GM18951 (cell line): ENCODE data around the gene FCHSD2.
A peak's percentile ranks its signal among the peaks of the same experiment; 100 is the strongest.

Source experiments
- POLR2A ChIP-seq: IDR thresholded peaks from 4 replicates; pipeline ENCODE4 v1.6.1; 2011; ENCODE audit warnings: mild to moderate bottlenecking; ENCODE audit not compliant: insufficient read length, insufficient read depth; ENCODE audit errors: extremely low read depth
- in situ Hi-C: fragments of 300-500 bp; cut with MboI; formaldehyde crosslinking; loops from one replicate; pipeline ENCODE4 v1.12.0; 2022; ENCODE audit warnings: low sequenced_read_pairs, mixed read lengths, inconsistent platforms; ENCODE audit not compliant: unreplicated experiment

Gene FCHSD2

GRCh38 chr11:73142128-73142377 is at the start of gene FCHSD2:
TSS of gene FCHSD2 (minus strand) at chr11:73142318. CDS start at chr11:73141877, 441 bp downstream.
- TF ChIP-seq POLR2A = peak; percentile 45
- in situ Hi-C loops = no loop called here

GRCh38 chr11:73191151-73191550 is 49.0 kb upstream of the FCHSD2 start:
- no peak for TF ChIP-seq POLR2A

DNA sequence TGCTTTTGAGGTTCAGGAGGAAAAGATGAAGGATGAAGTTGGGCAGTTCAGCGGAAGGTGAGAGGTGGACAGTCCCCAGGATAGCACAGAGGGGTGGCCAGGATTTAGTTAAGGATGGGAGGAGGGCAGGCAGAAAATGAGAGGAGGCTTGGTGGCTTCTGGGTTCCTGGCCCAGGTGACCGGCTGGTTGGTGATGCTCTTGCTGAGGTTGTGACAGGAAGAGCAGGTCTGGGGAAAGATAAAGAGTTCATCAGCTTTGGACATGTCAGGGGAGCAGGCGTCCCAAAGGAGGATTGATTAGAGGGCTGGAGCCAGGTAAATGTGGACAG is 48.4 kb upstream of the FCHSD2 start:
- in situ Hi-C loops = no loop called here
- no peak for TF ChIP-seq POLR2A

More at GRCh38 chr11:73191151-73191550, 49.0 kb upstream of the FCHSD2 start:
- in situ Hi-C loops = no loop called here

GRCh38 chr11:73189723-73190556 is 47.8 kb upstream of the FCHSD2 start:
- in situ Hi-C loops = no loop called here
- TF ChIP-seq POLR2A = no peak

- TF ChIP-seq POLR2A = no peak
- in situ Hi-C loops = no loop called here
These were observed 47.2 kb upstream of the FCHSD2 start for GRCh38 chr11:73189315-73189714.

- no peak for TF ChIP-seq POLR2A
- in situ Hi-C loops = no loop called here
These were observed 46.2 kb upstream of the FCHSD2 start for GRCh38 chr11:73188301-73188700.

DNA sequence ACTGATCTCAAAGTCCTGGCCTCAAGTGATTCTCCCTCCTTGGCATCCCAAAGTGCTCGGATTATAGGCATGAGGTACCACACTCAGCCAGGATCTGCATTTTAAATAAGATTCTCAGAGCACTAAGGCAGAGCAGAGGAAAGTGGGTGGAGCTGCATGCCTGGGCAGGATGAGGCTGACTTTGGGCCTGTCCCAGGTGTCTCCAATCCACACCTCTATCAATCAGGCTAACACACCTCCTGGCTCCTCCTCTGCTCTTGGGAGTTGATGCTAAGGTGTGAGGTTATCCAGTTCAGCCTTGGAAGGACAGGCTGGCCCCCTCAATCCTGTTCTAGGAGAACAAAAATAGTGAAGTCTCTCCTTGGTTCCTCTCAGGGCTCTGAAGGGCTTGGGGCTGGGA is 45.7 kb upstream of the FCHSD2 start:
- in situ Hi-C loops = no loop called here
- TF ChIP-seq POLR2A = no peak

DNA sequence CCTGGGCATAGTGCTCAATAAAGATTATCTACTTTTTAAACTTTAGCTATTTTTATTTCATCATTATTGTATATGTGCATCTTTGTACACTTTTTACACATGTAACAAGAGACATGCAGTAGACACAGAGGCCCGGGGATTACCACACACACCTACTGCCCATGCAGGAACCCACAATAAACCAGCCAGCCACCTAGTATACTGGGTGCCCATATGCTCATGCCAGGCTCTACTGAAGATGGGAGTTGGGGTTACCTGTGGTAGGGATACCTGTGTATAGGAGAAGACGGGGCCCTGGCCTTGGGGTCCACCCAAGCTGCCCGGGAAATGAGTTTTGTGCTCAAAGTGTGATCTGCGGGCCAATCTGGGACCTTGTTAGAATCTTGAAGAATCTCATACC is 44.8 kb upstream of the FCHSD2 start:
- in situ Hi-C loops = no loop called here
- TF ChIP-seq POLR2A = no peak

DNA sequence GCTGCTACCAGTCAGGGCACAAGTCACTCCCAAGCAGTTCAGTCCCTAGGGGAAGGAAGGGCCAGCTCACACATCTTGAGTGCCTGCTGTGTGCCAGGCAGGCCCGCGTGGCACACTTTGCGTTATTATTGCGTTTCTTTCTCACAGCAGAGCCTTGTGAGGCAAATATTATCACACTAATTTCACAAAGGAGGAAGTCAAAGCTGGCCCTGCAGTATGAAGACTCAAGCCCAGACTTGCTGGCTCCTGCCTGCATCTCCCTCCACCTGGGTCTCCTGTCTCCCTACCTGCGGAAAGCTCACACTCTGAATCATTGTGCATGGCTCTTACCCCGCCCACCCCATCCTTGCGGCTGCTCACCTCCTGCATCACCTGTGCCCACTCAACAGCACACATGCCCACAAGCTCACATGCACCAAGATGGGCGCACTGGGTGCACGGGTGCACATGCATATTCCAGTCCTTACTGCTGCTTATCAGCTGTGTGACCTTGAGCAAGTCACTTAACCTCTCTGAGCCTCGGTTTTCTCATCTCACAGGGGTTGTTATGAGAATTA is 44.3 kb upstream of the FCHSD2 start:
- TF ChIP-seq POLR2A = no peak
- in situ Hi-C loops = no loop called here

DNA sequence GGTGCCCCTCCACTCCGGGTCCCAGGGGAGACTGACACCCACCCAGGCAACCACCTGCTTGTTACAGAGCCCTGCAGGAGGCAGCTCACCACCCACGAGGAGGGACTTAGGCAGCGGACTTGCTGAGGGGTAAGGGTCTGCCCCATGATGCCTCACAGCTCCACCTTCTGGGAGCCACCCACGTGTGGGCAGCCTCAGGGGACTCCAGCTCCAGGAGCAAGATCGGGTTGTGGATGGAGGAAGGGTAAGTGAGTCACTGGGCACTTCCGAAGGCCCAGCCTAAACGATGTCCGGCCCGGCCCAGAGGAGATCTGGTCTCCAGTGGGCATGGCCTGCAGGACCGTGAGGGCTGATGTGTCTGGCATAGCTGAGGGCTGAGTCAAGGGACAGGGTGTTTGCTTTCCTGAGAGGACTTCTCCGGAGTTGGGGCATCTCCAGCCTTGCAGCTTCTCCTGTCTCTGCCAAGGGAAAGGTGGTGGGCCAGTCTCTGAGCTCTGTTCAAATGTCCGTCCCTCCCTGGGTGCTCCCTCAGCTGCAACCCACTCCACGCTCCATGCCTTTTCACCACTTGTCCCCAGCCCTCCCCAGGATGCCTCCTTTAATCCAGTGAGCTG is 43.7 kb upstream of the FCHSD2 start:
- TF ChIP-seq POLR2A = no peak
- in situ Hi-C loops = no loop called here

GRCh38 chr11:73184953-73185671 is 43.0 kb upstream of the FCHSD2 start:
- no peak for TF ChIP-seq POLR2A
- in situ Hi-C loops = loop anchor here (5.0 kb wide), 1 partner anchor 102 kb away; no protein-coding TSS in a partner anchor

- TF ChIP-seq POLR2A = no peak
- in situ Hi-C loops = loop anchor here (5.0 kb wide), 1 partner anchor 104 kb away; no protein-coding TSS in a partner anchor
These were observed 40.8 kb upstream of the FCHSD2 start for GRCh38 chr11:73182824-73183321.

- no peak for TF ChIP-seq POLR2A
- in situ Hi-C loops = loop anchor here (10.0 kb wide), 2 partner anchors 344 to 454 kb away; no protein-coding TSS in a partner anchor
These were observed 36.6 kb upstream of the FCHSD2 start for GRCh38 chr11:73178681-73179080.
